Fibroblast of the aortic adventitia (primary cell): Measurements from ENCODE around the gene KANTR. TPM values are rescaled to one million over a fixed set of nuclear protein-coding genes. Genes with fewer than 3 reads are reported as not detected.
A peak's percentile ranks its signal among the peaks of the same experiment; 100 is the strongest.

ENCODE experiments used
- DNase-seq: peaks from one replicate; pipeline ENCODE4 v3.0.0-alpha.2; 2010; ENCODE audit warnings: low read depth
- H3K4me3 ChIP-seq: 2 replicates; pipeline ENCODE4 v1.5.1; 2011; ENCODE audit warnings: low read depth, mild to moderate bottlenecking, control low read depth, low read length, moderate library complexity
- CTCF ChIP-seq: IDR thresholded peaks from 2 replicates; pipeline ENCODE4 v1.5.1; 2011; ENCODE audit warnings: mild to moderate bottlenecking, low read length, control low read depth, inconsistent platforms; ENCODE audit not compliant: insufficient read depth
- total RNA-seq: library from RNA; depleted of rRNA; stranded (reverse); fragments of >200 nt; gene quantifications from 2 replicates; pipeline ENCODE4 v1.2.3, GENCODE V29; 2012; ENCODE audit warnings: low replicate concordance

KANTR gene
- total RNA-seq = 4.4 and 7.2 TPM in 2 replicates

- no peak for TF ChIP-seq CTCF
- DNase-seq = peak; percentile 94
- H3K4me3 ChIP-seq = peak within 1 kb of the TSS; percentile 77
These were observed at the start of gene KANTR for GRCh38 chrX:53093748-53094581. TSS of gene KANTR (plus strand) at chrX:53094142. CDS start at chrX:53124273, 30,131 bp downstream.

GRCh38 chrX:53044995-53045394 is 48.9 kb upstream of the KANTR start:
- TF ChIP-seq CTCF = no peak

GRCh38 chrX:53047228-53047627 is 46.7 kb upstream of the KANTR start:
- DNase-seq = peak; percentile 39

More at GRCh38 chrX:53044995-53045394, 48.9 kb upstream of the KANTR start:
- no peak for DNase-seq
- no peak overlapping the region for H3K4me3 ChIP-seq

GRCh38 chrX:53048169-53049126 is 45.5 kb upstream of the KANTR start, which contains the start of gene GPR173:
TSS of gene GPR173 (plus strand) at chrX:53048789. CDS start at chrX:53076622, 27,833 bp downstream.
- H3K4me3 ChIP-seq = peak within 1 kb of the TSS; percentile 74
- DNase-seq = peak; percentile 69
- no peak for TF ChIP-seq CTCF

More at GRCh38 chrX:53047228-53047627, 46.7 kb upstream of the KANTR start:
- peak; percentile 62 for TF ChIP-seq CTCF
- H3K4me3 ChIP-seq = no peak overlapping the region

- no peak for TF ChIP-seq CTCF
- peak overlapping the region; percentile 74 for H3K4me3 ChIP-seq
- DNase-seq = no peak
These were observed 44.8 kb upstream of the KANTR start for GRCh38 chrX:53049127-53049517.

GRCh38 chrX:53050841-53051240 is 43.1 kb upstream of the KANTR start:
- TF ChIP-seq CTCF = no peak
- DNase-seq = peak; percentile 40
- peak overlapping the region; percentile 74 for H3K4me3 ChIP-seq
